Stimulated activated naive CD8-positive, alpha-beta T cell treated with anti-CD3 and anti-CD28 coated beads, Interleukin-15, Interleukin-2, amounts not matched to agents 100 ng/mL and 50 ng/mL, for 24 hours (primary cell): Measurements from ENCODE around the gene IL6ST.

Experiments used
- H3K27ac Mint-ChIP-seq: one replicate; pipeline ENCODE4 v1.8.0; 2021; ENCODE audit warnings: mild to moderate bottlenecking, mixed read lengths
- H3K27me3 Mint-ChIP-seq: one replicate; pipeline ENCODE4 v1.8.0; 2021; ENCODE audit warnings: mixed read lengths
- H3K36me3 Mint-ChIP-seq: one replicate; pipeline ENCODE4 v1.8.0; 2021; ENCODE audit warnings: low read depth, mixed read lengths
- H3K4me1 Mint-ChIP-seq: one replicate; pipeline ENCODE4 v1.8.0; 2021; ENCODE audit warnings: low read depth, mixed read lengths
- H3K4me3 Mint-ChIP-seq: one replicate; pipeline ENCODE4 v1.8.0; 2021; ENCODE audit warnings: mild to moderate bottlenecking, mixed read lengths
- H3K9me3 Mint-ChIP-seq: one replicate; pipeline ENCODE4 v1.8.0; 2021; ENCODE audit warnings: mixed read lengths

IL6ST gene

DNA sequence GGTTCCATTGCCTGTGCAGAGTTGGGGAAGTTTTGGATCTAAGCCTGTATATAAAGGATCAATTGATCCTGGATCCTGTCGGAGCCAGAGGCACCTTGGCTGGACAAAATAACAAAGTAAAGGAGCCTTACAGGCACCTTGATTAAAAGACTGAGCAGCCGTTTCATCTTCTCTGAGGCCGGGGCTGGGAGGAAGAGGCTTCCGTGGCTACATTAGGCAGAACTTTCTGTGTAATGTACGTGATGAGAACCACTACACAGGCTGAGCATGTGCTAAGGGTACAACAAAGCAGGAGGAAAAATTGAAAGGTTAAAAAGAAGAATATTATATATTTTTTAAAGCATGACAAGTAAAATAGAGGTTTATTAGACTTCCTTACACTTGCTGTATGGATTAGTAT is 106.6 kb downstream of the IL6ST start:
- Mint-ChIP-seq H3K4me3 (no peak overlapping the region), H3K36me3 (no peaks in the 10 kb centered on the region), H3K27ac (no peak overlapping the region), H3K9me3 (no peaks in the 10 kb centered on the region), H3K4me1 (peaks cover 4% of the 10 kb centered on the region), H3K27me3 (peaks cover 5% of the 10 kb centered on the region)

DNA sequence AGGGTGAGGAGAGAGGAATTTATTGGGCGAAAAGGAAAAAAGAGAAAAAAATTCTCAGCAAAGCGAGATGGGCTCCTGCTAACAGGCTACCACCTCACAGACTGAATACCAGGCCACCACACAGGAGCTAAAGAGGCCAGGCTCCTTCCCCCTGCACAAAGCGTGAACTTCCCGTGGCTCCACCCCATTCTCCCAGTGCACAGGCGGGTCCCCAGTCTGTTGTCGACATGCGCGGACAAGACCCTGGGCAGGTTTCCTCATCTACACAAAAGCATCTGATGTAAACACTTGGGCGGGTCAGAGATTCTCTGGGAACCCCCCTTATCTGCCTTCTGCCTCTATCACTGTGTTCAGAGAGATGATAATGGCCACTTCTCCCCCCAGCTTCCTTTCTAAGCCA is 109.4 kb downstream of the IL6ST start:
- no peaks in the 10 kb centered on the region for H3K9me3 Mint-ChIP-seq
- H3K36me3 Mint-ChIP-seq = no peaks in the 10 kb centered on the region
- peaks cover 5% of the 10 kb centered on the region for H3K27me3 Mint-ChIP-seq
- H3K4me1 Mint-ChIP-seq = peaks cover 11% of the 10 kb centered on the region
- H3K27ac Mint-ChIP-seq = no peak overlapping the region
- no peak overlapping the region for H3K4me3 Mint-ChIP-seq
